LHCN-M2 (cell line): ENCODE results near the gene ZBTB12. TPM values are rescaled to one million over a fixed set of nuclear protein-coding genes. Genes with fewer than 3 reads are reported as not detected.

Experiments used
- DNase-seq: peaks from one replicate; pipeline ENCODE4 v3.0.0-alpha.2; 2012; ENCODE audit warnings: low read depth
- total RNA-seq: library from RNA; depleted of rRNA; stranded (reverse); fragments of >200 nt; gene quantifications from 2 replicates; pipeline ENCODE4 v1.2.3, GENCODE V29; 2014; rRNA removed

ZBTB12 gene
- total RNA-seq, 1 experiment from 2014 or later: 3.0 TPM

- no peak for DNase-seq
These were observed 51.0 kb downstream of the ZBTB12 start for GRCh38 chr6:31850765-31851484.

Other genes starting within 250 kb of the ZBTB12 start
- gene BAG6, start 249.4 kb downstream of the ZBTB12 start, total RNA-seq: 180 and 219 TPM in 2 replicates
- 3.9 and 4.4 TPM in 2 replicates for gene APOM, start 246.2 kb downstream of the ZBTB12 start, total RNA-seq
- gene C6orf47, start 241.3 kb downstream of the ZBTB12 start, total RNA-seq: 30.0 and 31.3 TPM in 2 replicates
- 28.5 and 31.2 TPM in 2 replicates for gene GPANK1, start 237.1 kb downstream of the ZBTB12 start, total RNA-seq
- gene CSNK2B, start 236.0 kb downstream of the ZBTB12 start, total RNA-seq: 292 and 320 TPM in 2 replicates
- 2.4 and 4.0 TPM in 2 replicates for gene LY6G5B, start 232.1 kb downstream of the ZBTB12 start, total RNA-seq
- gene LY6G5C, start 221.0 kb downstream of the ZBTB12 start, total RNA-seq: 1.4 and 3.2 TPM in 2 replicates
- 45.8 and 50.5 TPM in 2 replicates for gene ABHD16A, start 198.8 kb downstream of the ZBTB12 start, total RNA-seq
- gene LY6G6F, start 195.2 kb downstream of the ZBTB12 start, total RNA-seq: not detected in 2 replicates
- gene LY6G6D, start 186.7 kb downstream of the ZBTB12 start, total RNA-seq: not detected in 2 replicates
- 0.51 TPM in 1 of 2 replicates, not detected in the other for gene LY6G6C, start 180.3 kb downstream of the ZBTB12 start, total RNA-seq
- not detected in 2 replicates for gene MPIG6B, start 178.7 kb downstream of the ZBTB12 start, total RNA-seq
- gene DDAH2, start 172.8 kb downstream of the ZBTB12 start, total RNA-seq: 78.4 and 85.8 TPM in 2 replicates
- gene CLIC1, start 165.6 kb downstream of the ZBTB12 start, total RNA-seq: 771 and 894 TPM in 2 replicates
- 13.2 and 16.5 TPM in 2 replicates for gene MSH5, start 162.1 kb downstream of the ZBTB12 start, total RNA-seq
- 1.5 and 2.7 TPM in 2 replicates for gene SAPCD1, start 139.4 kb downstream of the ZBTB12 start, total RNA-seq
- not detected in 2 replicates for gene VWA7, start 124.8 kb downstream of the ZBTB12 start, total RNA-seq
- 63.2 and 68.7 TPM in 2 replicates for gene VARS1, start 106.3 kb downstream of the ZBTB12 start, total RNA-seq
- 78.7 and 88.2 TPM in 2 replicates for gene LSM2, start 95.1 kb downstream of the ZBTB12 start, total RNA-seq
- 0.71 and 1.5 TPM in 2 replicates for gene HSPA1L, start 86.8 kb downstream of the ZBTB12 start, total RNA-seq
- gene HSPA1A, start 86.5 kb downstream of the ZBTB12 start, total RNA-seq: 98.9 and 101 TPM in 2 replicates
- gene HSPA1B, start 74.3 kb downstream of the ZBTB12 start, total RNA-seq: 86.1 and 92.2 TPM in 2 replicates
- gene NEU1, start 39.3 kb downstream of the ZBTB12 start, total RNA-seq: 43.9 and 57.2 TPM in 2 replicates
- gene SLC44A4, start 23.1 kb downstream of the ZBTB12 start, total RNA-seq: 0.06 TPM in 1 of 2 replicates, not detected in the other
- gene EHMT2, start 4.4 kb downstream of the ZBTB12 start, total RNA-seq: 58.6 and 60.5 TPM in 2 replicates
- gene C2, start 25.6 kb upstream of the ZBTB12 start, total RNA-seq: 0.86 and 1.2 TPM in 2 replicates
- 1.1 and 1.4 TPM in 2 replicates for gene CFB, start 44.0 kb upstream of the ZBTB12 start, total RNA-seq
- gene NELFE, start 56.9 kb upstream of the ZBTB12 start, total RNA-seq: 129 TPM in 2 replicates
- gene SKIC2, start 57.1 kb upstream of the ZBTB12 start, total RNA-seq: 40.0 and 44.1 TPM in 2 replicates
- gene DXO, start 70.1 kb upstream of the ZBTB12 start, total RNA-seq: 19.1 and 19.5 TPM in 2 replicates
- 1.9 and 2.2 TPM in 2 replicates for gene C4A, start 80.0 kb upstream of the ZBTB12 start, total RNA-seq
- 1.8 and 3.5 TPM in 2 replicates for gene C4B, start 112.7 kb upstream of the ZBTB12 start, total RNA-seq
- 0.13 TPM in 1 of 2 replicates, not detected in the other for gene CYP21A2, start 136.3 kb upstream of the ZBTB12 start, total RNA-seq
- under 0.01 and 0.06 TPM in 2 replicates for gene TNXB, start 207.3 kb upstream of the ZBTB12 start, total RNA-seq
- 29.8 and 34.7 TPM in 2 replicates for gene ATF6B, start 226.2 kb upstream of the ZBTB12 start, total RNA-seq
- 8.4 and 8.9 TPM in 2 replicates for gene FKBPL, start 228.2 kb upstream of the ZBTB12 start, total RNA-seq
- 0.06 TPM in 1 of 2 replicates, not detected in the other for gene PRRT1, start 249.9 kb upstream of the ZBTB12 start, total RNA-seq